ENCODE data around the gene BHLHE23.

BHLHE23 gene

GRCh38 chr20:63032026-63032800, 25.4 kb upstream of the BHLHE23 start:
- in situ Hi-C loops (cut with MboI; ENCODE audit: low sequenced_read_pairs, unreplicated experiment) = no loop called here
- TF ChIP-seq CTCF (IDR thresholded peaks at IDR 0.05; ENCODE audit: borderline replicate concordance, control extremely low read depth, extremely low read depth, insufficient read depth, missing control alignments) = no peak
- DNase-seq (ENCODE audit: low spot score) = no peak

GRCh38 chr20:63031251-63032014, 24.7 kb upstream of the BHLHE23 start:
- no peak for TF ChIP-seq CTCF (IDR thresholded peaks at IDR 0.05; ENCODE audit: borderline replicate concordance, control extremely low read depth, extremely low read depth, insufficient read depth, missing control alignments)
- in situ Hi-C loops (cut with MboI; ENCODE audit: low sequenced_read_pairs, unreplicated experiment) = no loop called here
- DNase-seq (ENCODE audit: low spot score) = no peak

- DNase-seq (ENCODE audit: low spot score) = no peak
- in situ Hi-C loops (cut with MboI; ENCODE audit: low sequenced_read_pairs, unreplicated experiment) = no loop called here
- TF ChIP-seq CTCF (IDR thresholded peaks at IDR 0.05; ENCODE audit: borderline replicate concordance, control extremely low read depth, extremely low read depth, insufficient read depth, missing control alignments) = no peak
These were observed 22.8 kb upstream of the BHLHE23 start for GRCh38 chr20:63029358-63030121.

GRCh38 chr20:63028461-63028921, 21.7 kb upstream of the BHLHE23 start:
- DNase-seq (ENCODE audit: low spot score) = no peak
- no peak for TF ChIP-seq CTCF (IDR thresholded peaks at IDR 0.05; ENCODE audit: borderline replicate concordance, control extremely low read depth, extremely low read depth, insufficient read depth, missing control alignments)

GRCh38 chr20:63027922-63028389, 21.2 kb upstream of the BHLHE23 start:
- no peak for TF ChIP-seq CTCF (IDR thresholded peaks at IDR 0.05; ENCODE audit: borderline replicate concordance, control extremely low read depth, extremely low read depth, insufficient read depth, missing control alignments)
- in situ Hi-C loops (cut with MboI; ENCODE audit: low sequenced_read_pairs, unreplicated experiment) = no loop called here
- DNase-seq (ENCODE audit: low spot score) = no peak

More at GRCh38 chr20:63028461-63028921, 21.7 kb upstream of the BHLHE23 start:
- in situ Hi-C loops (cut with MboI; ENCODE audit: low sequenced_read_pairs, unreplicated experiment) = no loop called here
